Psoas muscle (tissue), 8 donors: Measurements from ENCODE around the gene ISG20. TPM values are rescaled to one million over a fixed set of nuclear protein-coding genes. Genes with fewer than 3 reads are reported as not detected.

Experiments used
- ATAC-seq, 4 donors: fragments of 200-7000 bp; cut with Tn5 transposase; one replicate each; pipeline ENCODE4 v1.9.1; 2020; ENCODE audit warnings: moderate library complexity in 3 of 4, mild to moderate bottlenecking in 2 of 4
- DNase-seq, 2 donors: peaks; one replicate each; pipeline ENCODE4 v3.0.0-alpha.2; 2020
- H3K27ac ChIP-seq: fragments of 200-600 bp; one replicate; pipeline ENCODE4 v1.8.0; 2022
- H3K27me3 ChIP-seq, 3 donors: fragments of 200-600 bp in 1 of 3; one replicate each; pipeline versions ENCODE4 v1.6.1 to v1.8.0; 2013 to 2022; ENCODE audit warnings: low read length in 2 of 3, mild to moderate bottlenecking in 2 of 3, moderate library complexity in 1 of 3; ENCODE audit not compliant: insufficient read depth in 3 of 3
- H3K36me3 ChIP-seq, 2 donors: fragments of 200-600 bp in 1 of 2; one replicate each; pipeline versions ENCODE4 v1.6.1 to v1.8.0; 2013 to 2022; ENCODE audit warnings: low read depth in 1 of 2, mild to moderate bottlenecking in 1 of 2, moderate library complexity in 1 of 2; ENCODE audit not compliant: insufficient read depth in 1 of 2
- H3K4me1 ChIP-seq: fragments of 200-600 bp; one replicate; pipeline ENCODE4 v1.8.0; 2022
- H3K4me3 ChIP-seq: fragments of 200-600 bp; one replicate; pipeline ENCODE4 v1.8.0; 2022; ENCODE audit warnings: mild to moderate bottlenecking
- H3K9me3 ChIP-seq: fragments of 200-600 bp; one replicate; pipeline ENCODE4 v1.8.0; 2022
- CTCF ChIP-seq: fragments of 200-600 bp; IDR thresholded peaks from one replicate; pipeline ENCODE4 v1.8.0; 2022; ENCODE audit warnings: antibody characterized with exemption
- WGBS, 3 donors: extraction: QIAGEN DNeasy Blood & Tissue Kit; methylation state at CpG; one replicate each; pipeline versions ENCODE4 v1.1.6 to v1.1.7; 2013; 5-methylcytosine and 5-hydroxymethylcytosine counted together
- intact Hi-C, 2 donors: fragments of 100-400 bp; cut with DNase I; formaldehyde crosslinking; loops; one replicate each; pipeline versions ENCODE4 v1.11.0 to v1.14.2; 2022
- polyA plus RNA-seq, 3 donors: library from polyadenylated mRNA; stranded (reverse); fragments of 200-250 nt; gene quantifications; one replicate each; pipeline ENCODE4 v1.2.3, GENCODE V29; 2013
- total RNA-seq, 4 donors: library from RNA; stranded (reverse); fragmentation: NEBNext Ultra II Directional in 2 of 4; extraction: Animal tissue kit (Norgen Biotek cat#: 25700) in 2 of 4; gene quantifications; one replicate each; pipeline versions ENCODE4 v1.2.1 to v1.2.4, GENCODE V29; 2021 to 2023
- donor health status: healthy with polysubstance abuse.
- donor health status: DM: no; HTN: no; CAD: no; lungs with moderate emphysema.
- donor health status: Bipolar disorder and iron deficiency.
- donor health status: healthy.
- donor health status: DM: yes; HTN: yes; CAD: no.
- donor health status: DM: no; HTN: no; CAD: no.
- donor health status: DM: no; HTN: no; CAD: no.
- donor health status: DM: yes; HTN: yes; CAD: no.

ISG20 gene
- total and polyA plus RNA-seq, 7 donors: 1.1 to 7.4 (median 3.8) TPM

GRCh38 chr15:88624156-88624970, 14.5 kb upstream of the ISG20 start:
- DNase-seq: no peak
- Histone ChIP-seq H3K4me1 (peaks cover 34% of the 10 kb centered on the region), H3K27ac (peak overlapping the region; percentile 8), H3K27me3 (no peaks in the 10 kb centered on the region), H3K4me3 (peak overlapping the region; percentile 27), H3K9me3 (no peaks in the 10 kb centered on the region), H3K36me3 (peaks cover 0 to 41% of the 10 kb centered on the region in 2 donors)
- intact Hi-C loops: loop anchor here in 1 of 2 donors (5.0 kb wide), 1 partner anchor 273 kb away; the partner anchor contains the start of gene HAPLN3
- ATAC-seq: no peak
- peak; percentile 36 for TF ChIP-seq CTCF
- 56 to 70% (median 65%) methylated on average over 19 of the region's 19 CpGs for WGBS, 3 donors

GRCh38 chr15:88624971-88625490, 13.8 kb upstream of the ISG20 start:
- Histone ChIP-seq H3K27me3 (no peaks in the 10 kb centered on the region), H3K36me3 (peaks cover 0 to 48% of the 10 kb centered on the region in 2 donors), H3K9me3 (no peaks in the 10 kb centered on the region), H3K4me3 (no peak overlapping the region), H3K4me1 (peaks cover 38% of the 10 kb centered on the region), H3K27ac (no peak overlapping the region)
- no peak for TF ChIP-seq CTCF
- DNase-seq (no peak), ATAC-seq (no peak)
- intact Hi-C loops: loop anchor here in 1 of 2 donors (5.0 kb wide), 1 partner anchor 272 kb away; the partner anchor contains the start of gene HAPLN3
- 74 to 83% (median 79%) methylated on average over 9 of the region's 9 CpGs for WGBS, 3 donors

GRCh38 chr15:88625943-88626741, 12.7 kb upstream of the ISG20 start:
- Histone ChIP-seq H3K4me1 (peaks cover 46% of the 10 kb centered on the region), H3K27ac (no peak overlapping the region), H3K9me3 (no peaks in the 10 kb centered on the region), H3K27me3 (no peaks in the 10 kb centered on the region), H3K36me3 (peaks cover 4 to 58% of the 10 kb centered on the region in 2 donors), H3K4me3 (no peak overlapping the region)
- WGBS, 3 donors: 89 to 92% (median 91%) methylated on average over 23 of the region's 23 CpGs
- intact Hi-C loops: no loop called here
- DNase-seq (no peak), ATAC-seq (no peak)
- TF ChIP-seq CTCF: no peak

GRCh38 chr15:88627463-88627862, 11.4 kb upstream of the ISG20 start:
- Histone ChIP-seq H3K27ac (no peak overlapping the region), H3K4me1 (peaks cover 42% of the 10 kb centered on the region), H3K9me3 (no peaks in the 10 kb centered on the region), H3K27me3 (no peaks in the 10 kb centered on the region), H3K36me3 (peaks cover 9 to 71% of the 10 kb centered on the region in 2 donors), H3K4me3 (no peak overlapping the region)
- intact Hi-C loops: no loop called here
- no peak for TF ChIP-seq CTCF
- ATAC-seq (no peak), DNase-seq (no peak)
- 90 to 96% (median 95%) methylated on average over 1 of the region's 1 CpG for WGBS, 3 donors
